ENCODE data around the gene GALR1.

GALR1 gene

GRCh38 chr18:77321823-77322805 is 72.5 kb downstream of the GALR1 start:
- DNase-seq, result no peak

- no peak for DNase-seq
These were observed 74.1 kb downstream of the GALR1 start for GRCh38 chr18:77323640-77324299.
